ENCODE measurements around the gene ZNF394.
A peak's percentile ranks its signal among the peaks of the same experiment; 100 is the strongest.
"Not testable (repeated sequence)": the region's sequence is repeated elsewhere in the genome, so short reads cannot be mapped to it uniquely, and the experiment has no call there.

ZNF394 gene

DNA sequence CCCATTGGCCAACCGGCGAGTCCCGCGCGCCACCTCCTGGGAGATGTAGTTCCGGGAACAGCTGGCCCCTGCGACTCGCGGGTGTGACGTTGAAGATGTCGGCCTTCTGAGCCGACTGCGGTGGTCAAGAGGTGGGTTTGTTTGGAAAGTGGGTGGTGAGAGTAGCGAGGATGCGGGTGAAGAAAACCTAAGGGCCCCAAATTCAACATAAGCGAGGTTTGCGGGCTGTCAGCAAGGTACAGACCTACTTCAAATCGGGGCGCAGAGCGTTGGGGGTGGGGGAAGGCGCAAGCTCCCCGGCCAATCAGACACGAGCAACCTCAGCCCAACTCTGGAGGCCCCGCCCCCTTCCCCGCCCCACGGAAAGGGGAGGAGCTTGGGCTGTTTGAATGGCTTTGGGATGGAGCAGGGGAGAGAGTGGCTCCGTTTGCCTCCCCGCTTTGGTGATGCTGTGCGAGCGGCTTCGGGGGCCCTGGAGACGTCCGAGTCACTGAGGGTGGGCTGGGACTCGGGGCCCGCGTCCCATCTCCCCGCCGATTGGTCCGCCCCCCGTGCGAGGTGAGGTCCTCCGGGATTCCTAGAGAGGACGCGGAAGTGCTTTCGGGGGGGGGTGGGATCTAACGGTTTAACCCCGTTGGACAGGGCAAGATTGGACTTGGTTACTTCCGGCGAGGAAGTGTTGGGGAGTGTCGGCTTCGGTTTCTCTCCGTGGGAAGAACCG is 4.7 kb upstream of the ZNF394 start, which contains the start of gene ZKSCAN5:
ZKSCAN5 (plus strand) TSS at position 60 of the 721 bp plus-strand sequence. CDS start 1,383 bp downstream, outside the sequence.
- Histone ChIP-seq H3K4me2 (ENCODE audit: low read length) (peak within 1 kb of the TSS; percentile 86), H3K36me3 (ENCODE audit: control insufficient read depth, insufficient read depth, low read length) (no peaks in the 10 kb centered on the region), H3K4me1 (peaks cover 3% of the 10 kb centered on the region), H3K79me2 (peaks cover 16% of the 10 kb centered on the region), H3K4me3 (ENCODE audit: low read depth, low read length) (peak within 1 kb of the TSS; percentile 97), H3K9me3 (ENCODE audit: control insufficient read depth, low read length) (no peaks in the 10 kb centered on the region), H2AFZ (peak within 1 kb of the TSS; percentile 99), H3K9ac (peak within 1 kb of the TSS; percentile 58), H3K27me3 (ENCODE audit: control insufficient read depth, insufficient read depth, low read length) (no peaks in the 10 kb centered on the region), H3K27ac (peak within 1 kb of the TSS; percentile 92)
- TF ChIP-seq, protein P1, sequence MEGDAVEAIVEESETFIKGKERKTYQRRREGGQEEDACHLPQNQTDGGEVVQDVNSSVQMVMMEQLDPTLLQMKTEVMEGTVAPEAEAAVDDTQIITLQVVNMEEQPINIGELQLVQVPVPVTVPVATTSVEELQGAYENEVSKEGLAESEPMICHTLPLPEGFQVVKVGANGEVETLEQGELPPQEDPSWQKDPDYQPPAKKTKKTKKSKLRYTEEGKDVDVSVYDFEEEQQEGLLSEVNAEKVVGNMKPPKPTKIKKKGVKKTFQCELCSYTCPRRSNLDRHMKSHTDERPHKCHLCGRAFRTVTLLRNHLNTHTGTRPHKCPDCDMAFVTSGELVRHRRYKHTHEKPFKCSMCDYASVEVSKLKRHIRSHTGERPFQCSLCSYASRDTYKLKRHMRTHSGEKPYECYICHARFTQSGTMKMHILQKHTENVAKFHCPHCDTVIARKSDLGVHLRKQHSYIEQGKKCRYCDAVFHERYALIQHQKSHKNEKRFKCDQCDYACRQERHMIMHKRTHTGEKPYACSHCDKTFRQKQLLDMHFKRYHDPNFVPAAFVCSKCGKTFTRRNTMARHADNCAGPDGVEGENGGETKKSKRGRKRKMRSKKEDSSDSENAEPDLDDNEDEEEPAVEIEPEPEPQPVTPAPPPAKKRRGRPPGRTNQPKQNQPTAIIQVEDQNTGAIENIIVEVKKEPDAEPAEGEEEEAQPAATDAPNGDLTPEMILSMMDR (IDR thresholded peaks at IDR 0.05), result peak; percentile 23

DNA sequence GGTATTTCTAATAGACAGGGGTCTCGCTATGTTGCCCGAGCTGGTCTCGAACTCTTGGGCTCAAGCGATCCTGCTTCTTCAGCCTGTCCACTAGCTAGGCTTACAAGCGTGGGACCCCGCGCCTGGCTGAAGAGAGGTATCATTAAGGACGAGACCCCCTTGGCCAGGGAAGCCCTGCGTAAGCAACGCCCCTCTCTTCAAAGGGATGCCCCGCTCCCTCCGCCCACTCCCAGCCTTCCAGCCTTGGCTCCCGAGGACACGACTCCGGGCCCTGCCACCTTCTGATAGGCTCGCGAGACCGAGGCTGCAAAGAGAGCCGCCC is 4.2 kb upstream of the ZNF394 start:
- Histone ChIP-seq H3K27ac (peak overlapping the region; percentile 92), H3K9ac (peak overlapping the region; percentile 58)

DNA sequence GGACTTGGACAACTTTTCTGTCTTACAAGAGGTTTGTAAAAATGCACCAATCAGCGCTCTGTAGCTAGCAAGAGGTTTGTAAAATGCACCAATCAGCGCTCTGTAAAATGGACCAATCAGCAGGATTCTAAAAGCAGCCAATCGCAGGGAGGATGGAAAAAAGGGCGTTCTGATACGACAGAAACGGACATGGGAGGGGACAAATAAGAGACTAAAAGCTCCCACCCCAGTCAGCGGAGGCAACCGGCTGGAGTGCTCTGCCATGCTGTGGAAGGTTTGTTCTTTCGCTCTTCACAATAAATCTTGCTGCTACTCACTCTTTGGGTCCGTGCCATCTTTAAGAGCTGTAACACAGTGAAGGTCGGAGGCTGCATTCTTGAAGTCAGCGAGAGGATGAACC is 1.2 kb upstream of the ZNF394 start:
- H3K4me2 ChIP-seq (ENCODE audit: low read length); H3K36me3 ChIP-seq (ENCODE audit: control insufficient read depth, insufficient read depth, low read length); H3K9me3 ChIP-seq (ENCODE audit: control insufficient read depth, low read length); H3K27ac ChIP-seq; H3K4me3 ChIP-seq (ENCODE audit: low read depth, low read length); H2AFZ ChIP-seq; H3K9ac ChIP-seq; H3K27me3 ChIP-seq (ENCODE audit: control insufficient read depth, insufficient read depth, low read length): not testable (repeated sequence)
- peaks cover 38% of the 10 kb centered on the region for H3K79me2 ChIP-seq
- peaks cover 14% of the 10 kb centered on the region for H3K4me1 ChIP-seq

More for the DNA sequence above, 4.2 kb upstream of the ZNF394 start:
- peak overlapping the region; percentile 99 for H2AFZ ChIP-seq
- H3K27me3 ChIP-seq (ENCODE audit: control insufficient read depth, insufficient read depth, low read length), result no peaks in the 10 kb centered on the region
- no peaks in the 10 kb centered on the region for H3K36me3 ChIP-seq (ENCODE audit: control insufficient read depth, insufficient read depth, low read length)
- H3K4me3 ChIP-seq (ENCODE audit: low read depth, low read length), result peak overlapping the region; percentile 97
- no peaks in the 10 kb centered on the region for H3K9me3 ChIP-seq (ENCODE audit: control insufficient read depth, low read length)
- H3K79me2 ChIP-seq, result peaks cover 18% of the 10 kb centered on the region
- TF ChIP-seq, protein P1 (IDR thresholded peaks at IDR 0.05), result no peak
- H3K4me2 ChIP-seq (ENCODE audit: low read length), result peak overlapping the region; percentile 86
- H3K4me1 ChIP-seq, result peaks cover 3% of the 10 kb centered on the region

DNA sequence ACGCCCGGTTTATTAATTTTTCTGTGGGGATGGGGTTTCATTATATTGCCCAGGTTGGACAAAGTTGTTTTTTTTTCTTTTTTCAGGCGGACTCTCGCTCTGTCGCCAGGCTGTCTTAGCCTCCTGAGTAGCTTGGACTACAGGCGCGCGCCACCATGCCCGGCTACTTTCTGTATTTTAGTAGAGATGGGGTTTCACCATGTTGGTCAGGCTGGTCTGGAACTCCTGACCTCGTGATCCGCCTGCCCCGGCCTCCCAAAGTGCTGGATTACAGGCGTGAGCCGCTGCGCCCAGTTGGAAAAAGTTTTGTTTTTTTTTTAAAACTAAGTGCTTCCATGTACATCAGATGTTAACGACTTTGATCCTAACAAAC is 542 bp upstream of the ZNF394 start:
- H3K9ac ChIP-seq, result no peak overlapping the region
- no peaks in the 10 kb centered on the region for H3K36me3 ChIP-seq (ENCODE audit: control insufficient read depth, insufficient read depth, low read length)
- TF ChIP-seq, protein P1 (IDR thresholded peaks at IDR 0.05), result no peak
- no peaks in the 10 kb centered on the region for H3K27me3 ChIP-seq (ENCODE audit: control insufficient read depth, insufficient read depth, low read length)
- peaks cover 13% of the 10 kb centered on the region for H3K4me1 ChIP-seq
- peaks cover 39% of the 10 kb centered on the region for H3K79me2 ChIP-seq
- H3K4me3 ChIP-seq (ENCODE audit: low read depth, low read length), result peak overlapping the region; percentile 99
- H3K27ac ChIP-seq, result peak overlapping the region; percentile 80
- H2AFZ ChIP-seq, result peak overlapping the region; percentile 69
- peak overlapping the region; percentile 95 for H3K4me2 ChIP-seq (ENCODE audit: low read length)
- no peaks in the 10 kb centered on the region for H3K9me3 ChIP-seq (ENCODE audit: control insufficient read depth, low read length)

DNA sequence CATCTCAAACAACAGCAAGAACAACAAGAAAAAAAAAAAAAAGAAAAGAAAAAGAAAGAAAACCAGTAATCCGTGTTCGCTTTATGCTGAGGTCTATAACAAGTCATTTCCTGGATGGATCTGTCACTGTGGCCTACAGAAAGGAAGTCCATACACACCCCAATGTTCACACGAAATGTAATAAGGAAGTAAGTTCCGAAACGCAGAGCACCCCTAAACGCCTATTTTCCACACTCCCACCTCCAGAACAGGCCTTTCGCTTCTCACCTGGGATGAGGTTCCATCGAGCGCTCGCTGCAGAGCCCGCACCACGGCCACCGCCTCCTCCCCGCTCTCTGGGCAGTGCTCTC is 735 bp downstream of the ZNF394 start:
- peak overlapping the region; percentile 69 for H2AFZ ChIP-seq
- H3K9me3 ChIP-seq (ENCODE audit: control insufficient read depth, low read length), result no peaks in the 10 kb centered on the region
- peak overlapping the region; percentile 99 for H3K4me3 ChIP-seq (ENCODE audit: low read depth, low read length)
- H3K36me3 ChIP-seq (ENCODE audit: control insufficient read depth, insufficient read depth, low read length), result no peaks in the 10 kb centered on the region
- H3K79me2 ChIP-seq, result peaks cover 44% of the 10 kb centered on the region
- TF ChIP-seq, protein P1 (IDR thresholded peaks at IDR 0.05), result no peak
- peaks cover 11% of the 10 kb centered on the region for H3K4me1 ChIP-seq
- peak overlapping the region; percentile 80 for H3K27ac ChIP-seq
- peak overlapping the region; percentile 95 for H3K4me2 ChIP-seq (ENCODE audit: low read length)
- H3K27me3 ChIP-seq (ENCODE audit: control insufficient read depth, insufficient read depth, low read length), result no peaks in the 10 kb centered on the region
- H3K9ac ChIP-seq, result peak overlapping the region; percentile 44

All from parathyroid adenoma (tissue), 2 donors.